HepG2 (cell line): ENCODE measurements around the gene METTL13. TPM values are rescaled to one million over a fixed set of nuclear protein-coding genes. Genes with fewer than 3 reads are reported as not detected.

Source experiments
- ATAC-seq: fragments of 200-7000 bp; cut with Tn5 transposase; 3 replicates; pipeline ENCODE4 v1.9.1; 2020; ENCODE audit warnings: mild to moderate bottlenecking, moderate library complexity
- BruUV-seq: library from RNA; stranded (reverse); fragments of 400-500 nt; replicated peaks from 2 replicates; lab custom pipeline; 2021; lab: Mats Ljungman, UMichigan
- CTCF ChIA-PET: fragments of 300-600 bp; formaldehyde crosslinking; extraction: SDS; loops from one replicate; lab custom pipeline; 2021; ENCODE audit warnings: low total read pairs, inconsistent platforms, low intra/inter-chr PET ratio; lab: Yijun Ruan, JAX
- POLR2A ChIA-PET: fragments of 350-600 bp; sonication (Branson Sonifier 250); formaldehyde crosslinking; loops from one replicate; lab custom pipeline; 2020; ENCODE audit warnings: antibody characterized with exemption, inconsistent platforms; lab: Yijun Ruan, JAX
- DNase-seq: peaks from one replicate; pipeline ENCODE4 v3.0.0-alpha.2; 2015; ENCODE audit warnings: low spot score
- FAIRE-seq: peaks from 3 replicates; lab custom pipeline; 2011; peaks lifted over from hg19 to GRCh38; lab: Jason Lieb, UNC
- H2AFZ ChIP-seq: one replicate; pipeline ENCODE4 v1.6.1; 2011; ENCODE audit warnings: low read length, inconsistent platforms
- H3K27ac ChIP-seq: fragments of 300-600 bp; 3 replicates; pipeline ENCODE4 v1.8.0; 2011; ENCODE audit warnings: mixed run types, mild to moderate bottlenecking, mixed read lengths, low read length, inconsistent platforms; ENCODE audit not compliant: insufficient read depth; ENCODE audit errors: extremely low read length
- H3K27me3 ChIP-seq, 2 experiments: fragments of 200-600 bp in 1 of 2; 2 replicates in 1 of 2; 3 replicates in 1 of 2; pipeline versions ENCODE4 v1.6.0 to v1.8.0; 2011; ENCODE audit warnings: low read length in 2 of 2, mild to moderate bottlenecking in 2 of 2, moderate library complexity in 2 of 2, inconsistent platforms in 1 of 2; ENCODE audit not compliant: insufficient read depth in 2 of 2, control insufficient read depth in 1 of 2
- H3K36me3 ChIP-seq, 2 experiments: fragments of 200-600 bp in 1 of 2; replicated peaks in 1 of 2; 2 replicates in 1 of 2; 3 replicates in 1 of 2; pipeline versions ENCODE4 v1.5.1 to v1.8.0; 2011; ENCODE audit warnings: low read length in 2 of 2, inconsistent platforms in 1 of 2; ENCODE audit not compliant: insufficient read depth in 2 of 2, control insufficient read depth in 1 of 2
- H3K4me1 ChIP-seq: 2 replicates; pipeline ENCODE4 v1.5.1; 2012; ENCODE audit warnings: low read length, inconsistent platforms; ENCODE audit not compliant: insufficient read depth
- H3K4me2 ChIP-seq: 2 replicates; pipeline ENCODE4 v1.6.0; 2011; ENCODE audit warnings: low read depth, low read length, inconsistent platforms
- H3K4me3 ChIP-seq, 3 experiments: fragments of 200-600 bp in 1 of 3; sonication (generic), shearing (Covaris generic) in 1 of 3; replicated peaks in 1 of 3; 2 replicates each; pipeline ENCODE4 v1.5.1; 2011 to 2016; ENCODE audit warnings: low read length in 3 of 3, inconsistent platforms in 2 of 3, low read depth in 2 of 3, mild to moderate bottlenecking in 2 of 3, control low read depth in 1 of 3, mixed read lengths in 1 of 3; ENCODE audit not compliant: insufficient read depth in 1 of 3
- H3K79me2 ChIP-seq: one replicate; pipeline ENCODE4 v1.6.1; 2011; ENCODE audit warnings: low read length, inconsistent platforms; ENCODE audit not compliant: insufficient read depth
- H3K9ac ChIP-seq: 2 replicates; pipeline ENCODE4 v1.6.0; 2011; ENCODE audit warnings: mild to moderate bottlenecking, low read depth, low read length, inconsistent platforms; ENCODE audit not compliant: insufficient read depth
- H3K9me3 ChIP-seq: 2 replicates; pipeline ENCODE4 v1.5.1; 2012; ENCODE audit warnings: mild to moderate bottlenecking, low read length
- H4K20me1 ChIP-seq: 2 replicates; pipeline ENCODE4 v1.6.0; 2011; ENCODE audit warnings: inconsistent platforms, mild to moderate bottlenecking, low read length, moderate library complexity; ENCODE audit not compliant: insufficient read depth
- ETV5 ChIP-seq: IDR thresholded peaks from 2 replicates; pipeline ENCODE4 v1.6.1; 2018; ENCODE audit warnings: missing biosample characterization, missing genetic modification reagents, inconsistent platforms, borderline replicate concordance
- HIC2 ChIP-seq: sonication (generic); formaldehyde crosslinking; IDR thresholded peaks from 2 replicates; pipeline ENCODE4 v1.9.0; 2022; ENCODE audit warnings: low read depth, missing genetic modification reagents
- MYNN ChIP-seq: sonication (generic); formaldehyde crosslinking; IDR thresholded peaks from 2 replicates; pipeline ENCODE4 v1.4.0; 2020; ENCODE audit warnings: mild to moderate bottlenecking, low read depth, missing genetic modification reagents
- PRDM15 ChIP-seq: sonication (generic); formaldehyde crosslinking; IDR thresholded peaks from 2 replicates; pipeline ENCODE4 v1.4.0; 2020; ENCODE audit warnings: missing genetic modification reagents
- PRPF4 ChIP-seq: fragments of 200-400 bp; formaldehyde crosslinking; IDR thresholded peaks from 2 replicates; pipeline ENCODE4 v1.6.1; 2016; ENCODE audit warnings: low read length, low read depth; ENCODE audit not compliant: poor library complexity, severe bottlenecking
- TERF1 ChIP-seq: sonication (generic); formaldehyde crosslinking; IDR thresholded peaks from 2 replicates; pipeline ENCODE4 v1.8.0; 2022; ENCODE audit warnings: mild to moderate bottlenecking, missing genetic modification reagents, moderate library complexity
- TFE3 ChIP-seq: IDR thresholded peaks from 2 replicates; pipeline ENCODE4 v1.6.1; 2016
- XBP1 ChIP-seq: sonication (generic); formaldehyde crosslinking; IDR thresholded peaks from 2 replicates; pipeline ENCODE4 v1.5.0; 2020; ENCODE audit warnings: missing genetic modification reagents
- ZBTB1 ChIP-seq: sonication (generic); formaldehyde crosslinking; IDR thresholded peaks from 2 replicates; pipeline ENCODE4 v1.4.0; 2020; ENCODE audit warnings: missing genetic modification reagents, borderline replicate concordance
- ZFP82 ChIP-seq: sonication (generic); formaldehyde crosslinking; IDR thresholded peaks from 2 replicates; pipeline ENCODE4 v1.5.1; 2020; ENCODE audit warnings: mild to moderate bottlenecking, missing genetic modification reagents, borderline replicate concordance
- ZNF10 ChIP-seq: sonication (generic); formaldehyde crosslinking; IDR thresholded peaks from 2 replicates; pipeline ENCODE4 v1.4.0; 2020; ENCODE audit warnings: mild to moderate bottlenecking, low read depth, missing genetic modification reagents, borderline replicate concordance
- ZNF24 ChIP-seq: fragments of 450-650 bp; IDR thresholded peaks from 2 replicates; pipeline ENCODE4 v1.6.1; 2017; ENCODE audit warnings: antibody characterized with exemption, mild to moderate bottlenecking
- ZNF30 ChIP-seq: sonication (generic); formaldehyde crosslinking; IDR thresholded peaks from 2 replicates; pipeline ENCODE4 v1.5.0; 2020; ENCODE audit warnings: mild to moderate bottlenecking, missing genetic modification reagents
- ZNF784 ChIP-seq: sonication (generic); formaldehyde crosslinking; IDR thresholded peaks from 2 replicates; pipeline ENCODE4 v1.5.1; 2020; ENCODE audit warnings: missing genetic modification reagents, mild to moderate bottlenecking, borderline replicate concordance
- WGBS: methylation state at CpG from one replicate; pipeline ENCODE4 v1.1.6; 2017; ENCODE audit warnings: low lambda C conversion rate; 5-methylcytosine and 5-hydroxymethylcytosine counted together
- in situ Hi-C: cut with HindIII; loops from 2 replicates; pipeline ENCODE4 v1.10.0; 2017; ENCODE audit warnings: low pct_unique_long_range_greater_than_20kb; ENCODE audit not compliant: extremely low pct_ligation_motif_present
- intact Hi-C: fragments of 100-400 bp; cut with micrococcal nuclease; formaldehyde crosslinking; loops from one replicate; pipeline ENCODE4 v1.10.0; 2022; ENCODE audit not compliant: unreplicated experiment
- polyA plus RNA-seq, 8 experiments: library from polyadenylated mRNA; depleted of rRNA in 3 of 8; stranded (reverse) in 7 of 8; unstranded in 1 of 8; fragments of >200 nt; fragmentation: Illumina TruSeq in 4 of 8; extraction: Trizol in 4 of 8; gene quantifications; 2 replicates each; pipeline versions ENCODE4 v1.2.1 to v1.2.3, GENCODE V29; 2011 to 2016; ENCODE audit warnings: low read depth in 4 of 8, missing spikeins in 1 of 8, mixed read lengths in 1 of 8; ENCODE audit not compliant: insufficient read depth in 1 of 8
- total RNA-seq, 5 experiments: library from RNA; depleted of rRNA; stranded (reverse); fragments of >200 nt; fragmentation: Illumina TruSeq; extraction: Trizol; gene quantifications; 2 replicates each; pipeline ENCODE4 v1.2.3, GENCODE V29; 2016; ENCODE audit warnings: low read depth in 1 of 5

METTL13 gene
- total and polyA plus RNA-seq, 2 of the 13 experiments (the other 11 are each of a cell fraction or from before 2014, with no cell fraction given): 18.6 to 22.8 TPM

- Histone ChIP-seq H2AFZ (no peak overlapping the region), H3K4me2 (no peak overlapping the region), H3K9me3 (no peaks in the 10 kb centered on the region), H3K36me3 (peaks cover 0 to 2% of the 10 kb centered on the region in 2 experiments; a peak in 2 of 5 replicates), H3K9ac (no peak overlapping the region), H3K27me3 (no peaks in the 10 kb centered on the region), H3K4me3 (no peak overlapping the region), H3K4me1 (no peaks in the 10 kb centered on the region), H3K79me2 (no peaks in the 10 kb centered on the region), H4K20me1 (no peaks in the 10 kb centered on the region), H3K27ac (no peak overlapping the region)
- no peak for DNase-seq
- FAIRE-seq: no peak
- ChIA-PET CTCF (interaction anchor here (3.1 kb wide), 1 partner anchor 182 kb away, joined by 23 read pairs; no protein-coding TSS in a partner anchor), POLR2A (no interaction called here)
- BruUV-seq: no TSS peak
- in situ Hi-C loops (loop anchor here (5.0 kb wide), 1 partner anchor 180 kb away; no protein-coding TSS in a partner anchor), intact Hi-C loops (no loop called here)
- WGBS: 89% methylated on average over 3 of the region's 3 CpGs
- TF ChIP-seq ZNF784 (no peak), ETV5 (CRISPR knock-in tag) (no peak), ZNF30 (no peak), TERF1 (CRISPR knock-in tag) (no peak), ZNF24 (no peak), ZBTB1 (CRISPR knock-in tag) (no peak), PRPF4 (no peak), PRDM15 (CRISPR knock-in tag) (no peak), XBP1 (CRISPR knock-in tag) (no peak), MYNN (CRISPR knock-in tag) (no peak), ZNF10 (CRISPR knock-in tag) (no peak), HIC2 (CRISPR knock-in tag) (no peak), TFE3 (CRISPR knock-in tag) (no peak), ZFP82 (CRISPR knock-in tag) (no peak)
- ATAC-seq: no peak
Measured at GRCh38 chr1:171802207-171802606, 20.7 kb downstream of the METTL13 start.
